Measurements from ENCODE around the gene ERI3. TPM values are rescaled to one million over a fixed set of nuclear protein-coding genes. Genes with fewer than 3 reads are reported as not detected.
"Not testable (repeated sequence)": the region's sequence is repeated elsewhere in the genome, so short reads cannot be mapped to it uniquely, and the experiment has no call there.

Gene ERI3
- total RNA-seq, 1 experiment from 2014 or later: 52.8 TPM

- in situ Hi-C loops (cut with HindIII; ENCODE audit: low pct_unique_long_range_greater_than_20kb, low sequenced_read_pairs): no loop called here
Observed at GRCh38 chr1:44213222-44214112, 141.6 kb downstream of the ERI3 start, which contains the start of gene DMAP1. TSS of gene DMAP1 (plus strand) at chr1:44213471. CDS start at chr1:44213754, 283 bp downstream.

GRCh38 chr1:44212355-44213221 is 142.5 kb downstream of the ERI3 start:
- no peak for DNase-seq (ENCODE audit: low read depth, low spot score)
- in situ Hi-C loops (cut with HindIII; ENCODE audit: low pct_unique_long_range_greater_than_20kb, low sequenced_read_pairs): no loop called here

More at GRCh38 chr1:44213222-44214112, 141.6 kb downstream of the ERI3 start, which contains the start of gene DMAP1:
- peak; percentile 75 for DNase-seq (ENCODE audit: low read depth, low spot score)

GRCh38 chr1:44210595-44210994 is 144.5 kb downstream of the ERI3 start:
- no peak for DNase-seq (ENCODE audit: low read depth, low spot score)
- in situ Hi-C loops (cut with HindIII; ENCODE audit: low pct_unique_long_range_greater_than_20kb, low sequenced_read_pairs): no loop called here

- DNase-seq (ENCODE audit: low read depth, low spot score): peak; percentile 22
- in situ Hi-C loops (cut with HindIII; ENCODE audit: low pct_unique_long_range_greater_than_20kb, low sequenced_read_pairs): no loop called here
Observed at GRCh38 chr1:44208226-44208625, 146.8 kb downstream of the ERI3 start.

GRCh38 chr1:44206545-44206944 is 148.5 kb downstream of the ERI3 start:
- in situ Hi-C loops (cut with HindIII; ENCODE audit: low pct_unique_long_range_greater_than_20kb, low sequenced_read_pairs); DNase-seq (ENCODE audit: low read depth, low spot score): not testable (repeated sequence)

- in situ Hi-C loops (cut with HindIII; ENCODE audit: low pct_unique_long_range_greater_than_20kb, low sequenced_read_pairs): no loop called here
- no peak for DNase-seq (ENCODE audit: low read depth, low spot score)
Observed at GRCh38 chr1:44200336-44200735, 154.7 kb downstream of the ERI3 start.

GRCh38 chr1:44174630-44175029 is 180.4 kb downstream of the ERI3 start:
- in situ Hi-C loops (cut with HindIII; ENCODE audit: low pct_unique_long_range_greater_than_20kb, low sequenced_read_pairs): no loop called here
- no peak for DNase-seq (ENCODE audit: low read depth, low spot score)

Small RNAs within 50 kb of the gene (small RNA-seq; reads per million reads assigned to genes)
- gene AL035417.1 (0 reads per million in 2 experiments), gene RNU6-369P (0 reads per million in 2 experiments)

Other genes starting within 250 kb of the ERI3 start
- gene KLF17, start 236.4 kb downstream of the ERI3 start, total RNA-seq (2014; rRNA removed; shearing (Covaris generic)): not detected in 2 replicates
- gene KLF18, start 213.6 kb downstream of the ERI3 start, total RNA-seq (2014; rRNA removed; shearing (Covaris generic)): not detected in 2 replicates
- gene DMAP1, start 141.8 kb downstream of the ERI3 start, total RNA-seq (2014; rRNA removed; shearing (Covaris generic)): 3.3 and 3.4 TPM in 2 replicates
- 60.9 and 68.8 TPM in 2 replicates for gene RNF220, start 50.0 kb upstream of the ERI3 start, total RNA-seq (2014; rRNA removed; shearing (Covaris generic))